WTC11 (cell line): ENCODE data around the gene FOXJ3. TPM values are rescaled to one million over a fixed set of nuclear protein-coding genes. Genes with fewer than 3 reads are reported as not detected.

ENCODE experiments used
- ATAC-seq: fragments of 200-7000 bp; cut with Tn5 transposase; 2 replicates; pipeline ENCODE4 v1.10.0; 2021; ENCODE audit warnings: mild to moderate bottlenecking, moderate library complexity
- CTCF ChIA-PET: fragments of 300-600 bp; sonication (Branson Sonifier 250); formaldehyde crosslinking; loops from one replicate; lab custom pipeline; 2021; ENCODE audit warnings: antibody characterized with exemption; lab: Charles Lee
- POLR2A ChIA-PET: fragments of 350-600 bp; sonication (Branson Sonifier 250); formaldehyde crosslinking; loops from one replicate; lab custom pipeline; 2021; ENCODE audit warnings: antibody characterized with exemption; lab: Charles Lee
- DNase-seq: peaks from one replicate; pipeline ENCODE4 v3.0.0; 2021; ENCODE audit warnings: low spot score
- H3K27ac Mint-ChIP-seq: 2 replicates; pipeline ENCODE4 v1.8.0; 2021; ENCODE audit warnings: mixed read lengths
- H3K27me3 Mint-ChIP-seq: 2 replicates; pipeline ENCODE4 v1.8.0; 2021; ENCODE audit warnings: low read depth, mild to moderate bottlenecking, moderate library complexity, mixed read lengths
- H3K36me3 Mint-ChIP-seq: 2 replicates; pipeline ENCODE4 v1.8.0; 2021; ENCODE audit warnings: mixed read lengths
- H3K4me1 Mint-ChIP-seq: 2 replicates; pipeline ENCODE4 v1.8.0; 2022; ENCODE audit warnings: mixed read lengths
- H3K4me3 Mint-ChIP-seq: 2 replicates; pipeline ENCODE4 v1.8.0; 2021; ENCODE audit warnings: mild to moderate bottlenecking, moderate library complexity, mixed read lengths
- H3K9me3 Mint-ChIP-seq: 2 replicates; pipeline ENCODE4 v1.8.0; 2021; ENCODE audit warnings: mixed read lengths
- AR ChIP-seq: fragments of 250-450 bp; sonication (Bioruptor Pico); IDR thresholded peaks from 2 replicates; pipeline ENCODE4 v1.9.0; 2021; ENCODE audit warnings: mild to moderate bottlenecking
- ATF6 ChIP-seq: sonication (generic); formaldehyde crosslinking; IDR thresholded peaks from 2 replicates; pipeline ENCODE4 v1.8.1; 2023; ENCODE audit warnings: mild to moderate bottlenecking, missing genetic modification reagents
- CREB1 ChIP-seq: sonication (generic); formaldehyde crosslinking; IDR thresholded peaks from 2 replicates; pipeline ENCODE4 v1.8.0; 2023; ENCODE audit warnings: mild to moderate bottlenecking, missing genetic modification reagents
- ERG ChIP-seq: fragments of 250-450 bp; sonication (Bioruptor Pico); IDR thresholded peaks from 2 replicates; pipeline ENCODE4 v1.8.0; 2021; ENCODE audit warnings: mild to moderate bottlenecking
- FOXK1 ChIP-seq: sonication (generic); formaldehyde crosslinking; IDR thresholded peaks from 2 replicates; pipeline ENCODE4 v1.8.0; 2022; ENCODE audit warnings: mild to moderate bottlenecking, moderate library complexity, missing genetic modification reagents
- FOXP1 ChIP-seq: sonication (generic); formaldehyde crosslinking; IDR thresholded peaks from 2 replicates; pipeline ENCODE4 v1.8.0; 2022; ENCODE audit warnings: missing genetic modification reagents, mild to moderate bottlenecking, moderate library complexity, borderline replicate concordance
- GTF2I ChIP-seq: fragments of 250-450 bp; sonication (Bioruptor Pico); conservative IDR thresholded peaks from 2 replicates; pipeline ENCODE4 v1.4.0; 2021; ENCODE audit warnings: mild to moderate bottlenecking
- HMGXB4 ChIP-seq: sonication (generic); formaldehyde crosslinking; IDR thresholded peaks from 2 replicates; pipeline ENCODE4 v1.8.1; 2023; ENCODE audit warnings: mild to moderate bottlenecking, moderate library complexity, missing genetic modification reagents
- NR2C2 ChIP-seq: sonication (generic); formaldehyde crosslinking; IDR thresholded peaks from 2 replicates; pipeline ENCODE4 v1.8.0; 2022; ENCODE audit warnings: mild to moderate bottlenecking, missing genetic modification reagents
- SP1 ChIP-seq: sonication (generic); formaldehyde crosslinking; conservative IDR thresholded peaks from 2 replicates; pipeline ENCODE4 v1.8.1; 2022; ENCODE audit warnings: missing genetic modification reagents
- STAT6 ChIP-seq: sonication (generic); formaldehyde crosslinking; conservative IDR thresholded peaks from 2 replicates; pipeline ENCODE4 v1.8.1; 2023; ENCODE audit warnings: mild to moderate bottlenecking, low read depth, missing genetic modification reagents, moderate library complexity
- TCF7 ChIP-seq: sonication (generic); formaldehyde crosslinking; IDR thresholded peaks from 2 replicates; pipeline ENCODE4 v1.8.0; 2022; ENCODE audit warnings: mild to moderate bottlenecking, low read depth, missing genetic modification reagents, moderate library complexity
- USF2 ChIP-seq: sonication (generic); formaldehyde crosslinking; IDR thresholded peaks from 2 replicates; pipeline ENCODE4 v1.8.1; 2023; ENCODE audit warnings: mild to moderate bottlenecking, missing genetic modification reagents, moderate library complexity
- ZBTB43 ChIP-seq: sonication (generic); formaldehyde crosslinking; IDR thresholded peaks from 2 replicates; pipeline ENCODE4 v1.8.1; 2023; ENCODE audit warnings: mild to moderate bottlenecking, missing genetic modification reagents
- ZMAT4 ChIP-seq: fragments of 250-450 bp; sonication (Bioruptor Pico); IDR thresholded peaks from 2 replicates; pipeline ENCODE4 v1.9.0; 2021; ENCODE audit warnings: mild to moderate bottlenecking
- ZNF219 ChIP-seq: sonication (generic); formaldehyde crosslinking; IDR thresholded peaks from 2 replicates; pipeline ENCODE4 v1.8.0; 2023; ENCODE audit warnings: missing genetic modification reagents, mild to moderate bottlenecking, borderline replicate concordance
- ZNF317 ChIP-seq: sonication (generic); formaldehyde crosslinking; IDR thresholded peaks from 2 replicates; pipeline ENCODE4 v1.8.1; 2023; ENCODE audit warnings: low read depth, mild to moderate bottlenecking, moderate library complexity, missing genetic modification reagents, borderline replicate concordance
- ZNF532 ChIP-seq: fragments of 250-450 bp; sonication (Bioruptor Pico); IDR thresholded peaks from 2 replicates; pipeline ENCODE4 v1.9.0; 2021; ENCODE audit warnings: mild to moderate bottlenecking, borderline replicate concordance
- total RNA-seq: library from RNA; stranded (reverse); gene quantifications from 3 replicates; pipeline ENCODE4 v1.2.3, GENCODE V29; 2021

The FOXJ3 gene
- total RNA-seq, 1 experiment from 2014 or later = 43.3 TPM

- no peak for TF ChIP-seq FOXP1 (CRISPR knock-in tag)
- no peak for TF ChIP-seq CREB1 (CRISPR knock-in tag)
- TF ChIP-seq ZNF317 (CRISPR knock-in tag) = no peak
- no peak for TF ChIP-seq SP1 (CRISPR knock-in tag)
- no peak for TF ChIP-seq ZMAT4 (CRISPR knock-in tag)
Measured at GRCh38 chr1:42322577-42322976, 12.5 kb downstream of the FOXJ3 start (continued).

GRCh38 chr1:42321731-42322130, 13.3 kb downstream of the FOXJ3 start:
- Mint-ChIP-seq H3K9me3 (no peaks in the 10 kb centered on the region), H3K27ac (no peak overlapping the region), H3K27me3 (no peaks in the 10 kb centered on the region), H3K4me3 (no peak overlapping the region), H3K4me1 (peaks cover 48% of the 10 kb centered on the region), H3K36me3 (no peaks in the 10 kb centered on the region)
- TF ChIP-seq STAT6 (CRISPR knock-in tag) (no peak), ZNF532 (CRISPR knock-in tag) (no peak), NR2C2 (CRISPR knock-in tag) (no peak), AR (CRISPR knock-in tag) (no peak), USF2 (CRISPR knock-in tag) (no peak), ATF6 (CRISPR knock-in tag) (no peak), HMGXB4 (CRISPR knock-in tag) (no peak), ZNF219 (CRISPR knock-in tag) (no peak), TCF7 (CRISPR knock-in tag) (no peak), FOXK1 (CRISPR knock-in tag) (no peak), ERG (CRISPR knock-in tag) (no peak), ZBTB43 (CRISPR knock-in tag) (no peak), GTF2I (CRISPR knock-in tag) (no peak)
- ATAC-seq (no peak), DNase-seq (no peak)
- CTCF ChIA-PET = no interaction called here
- POLR2A ChIA-PET = no interaction called here
